CD8-positive, alpha-beta T cell (primary cell): ENCODE data around the gene ASMT. TPM values are rescaled to one million over a fixed set of nuclear protein-coding genes. Genes with fewer than 3 reads are reported as not detected.

Source experiments
- total RNA-seq, 46 experiments: library from RNA in 2 of 46; stranded (reverse) in 2 of 46; gene quantifications; one replicate each; pipeline ENCODE4 v1.2.3 and lab custom pipeline; 2021 to 2026

The ASMT gene
- total RNA-seq, 2 experiments from 2014 or later = 0.49 to 1.8 TPM

Other genes starting within 250 kb of the ASMT start
- 100 to 1,000 TPM; 382 to 404 TPM for gene SLC25A6, start 222.9 kb upstream of the ASMT start, total RNA-seq
- gene ASMTL, start 162.2 kb upstream of the ASMT start, total RNA-seq = 10 to 100 TPM; 55.4 to 66.8 TPM
- gene P2RY8, start 77.9 kb upstream of the ASMT start, total RNA-seq = 100 to 1,000 TPM; 196 to 197 TPM
- gene AKAP17A, start 23.5 kb upstream of the ASMT start, total RNA-seq = 100 to 1,000 TPM; 193 to 209 TPM